Stimulated activated naive CD8-positive, alpha-beta T cell treated with anti-CD3 and anti-CD28 coated beads, Interleukin-15, amount 100 ng/mL, for 72 hours (primary cell): Measurements from ENCODE around the gene RNF167.

ENCODE experiments used
- ATAC-seq: fragments of 150-1000 bp; cut with Tn5 transposase; 2 replicates; pipeline ENCODE4 v1.10.0; 2021; ENCODE audit warnings: mild to moderate bottlenecking, moderate library complexity
- DNase-seq, 2 donors: peaks; one replicate each; pipeline ENCODE4 v3.0.0; 2021 to 2022
- H3K27ac Mint-ChIP-seq, 2 donors: one replicate each; pipeline ENCODE4 v1.8.0; 2022; ENCODE audit warnings: mild to moderate bottlenecking in 2 of 2, mixed read lengths in 2 of 2, moderate library complexity in 2 of 2
- H3K27me3 Mint-ChIP-seq: one replicate; pipeline ENCODE4 v1.8.0; 2022; ENCODE audit warnings: mixed read lengths
- H3K4me1 Mint-ChIP-seq: one replicate; pipeline ENCODE4 v1.8.0; 2022; ENCODE audit warnings: mild to moderate bottlenecking, mixed read lengths
- H3K4me3 Mint-ChIP-seq, 2 donors: one replicate each; pipeline ENCODE4 v1.8.0; 2022; ENCODE audit warnings: mild to moderate bottlenecking in 2 of 2, mixed read lengths in 2 of 2, moderate library complexity in 1 of 2
- H3K9me3 Mint-ChIP-seq, 2 donors: one replicate each; pipeline ENCODE4 v1.8.0; 2022; ENCODE audit warnings: mixed read lengths in 2 of 2

Gene RNF167

GRCh38 chr17:4942760-4943508, 2.9 kb downstream of the RNF167 start:
- H3K9me3 Mint-ChIP-seq: no peaks in the 10 kb centered on the region
- no peak for ATAC-seq
- H3K27ac Mint-ChIP-seq: peak overlapping the region; percentile 77 to 99
- no peaks in the 10 kb centered on the region for H3K27me3 Mint-ChIP-seq
- peaks cover 62% of the 10 kb centered on the region for H3K4me1 Mint-ChIP-seq
- peak overlapping the region; percentile 93 to 94 for H3K4me3 Mint-ChIP-seq
- no peak for DNase-seq

GRCh38 chr17:4944163-4944553, 4.1 kb downstream of the RNF167 start:
- DNase-seq (peak; percentile 56 to 73), ATAC-seq (peak; percentile 31)
- Mint-ChIP-seq H3K9me3 (no peaks in the 10 kb centered on the region), H3K4me3 (peak overlapping the region; percentile 93 to 94), H3K27ac (peak overlapping the region; percentile 93 to 97), H3K27me3 (no peaks in the 10 kb centered on the region), H3K4me1 (peaks cover 50% of the 10 kb centered on the region)

- peak; percentile 49 to 64 for DNase-seq
- Mint-ChIP-seq H3K27ac (peak overlapping the region; percentile 93 to 97), H3K9me3 (no peaks in the 10 kb centered on the region), H3K27me3 (no peaks in the 10 kb centered on the region), H3K4me3 (peak overlapping the region; percentile 93 to 94), H3K4me1 (peaks cover 48% of the 10 kb centered on the region)
- peak; percentile 0 for ATAC-seq
Measured at GRCh38 chr17:4944554-4945175, 4.6 kb downstream of the RNF167 start.

GRCh38 chr17:4945176-4945943, 5.3 kb downstream of the RNF167 start:
- Mint-ChIP-seq H3K27me3 (no peaks in the 10 kb centered on the region), H3K4me3 (peak overlapping the region; percentile 93 to 94), H3K9me3 (no peaks in the 10 kb centered on the region), H3K4me1 (peaks cover 52% of the 10 kb centered on the region), H3K27ac (peak overlapping the region; percentile 93 to 97)
- DNase-seq: peak; percentile 81 to 89
- ATAC-seq: peak; percentile 56

- Mint-ChIP-seq H3K4me1 (peaks cover 57% of the 10 kb centered on the region), H3K9me3 (no peaks in the 10 kb centered on the region), H3K27ac (peak overlapping the region; percentile 93 to 98), H3K27me3 (no peaks in the 10 kb centered on the region), H3K4me3 (peak overlapping the region; percentile 93 to 94)
- ATAC-seq (no peak), DNase-seq (no peak)
Measured at GRCh38 chr17:4945944-4946280, 5.8 kb downstream of the RNF167 start.

GRCh38 chr17:4946312-4946976, 6.4 kb downstream of the RNF167 start:
- Mint-ChIP-seq H3K27ac (peak overlapping the region; percentile 93 to 98), H3K4me1 (peaks cover 60% of the 10 kb centered on the region), H3K4me3 (peak overlapping the region; percentile 93 to 94), H3K27me3 (no peaks in the 10 kb centered on the region), H3K9me3 (no peaks in the 10 kb centered on the region)
- DNase-seq: no peak
- no peak for ATAC-seq

- Mint-ChIP-seq H3K27ac (peak overlapping the region; percentile 93 to 98), H3K27me3 (no peaks in the 10 kb centered on the region), H3K4me1 (peaks cover 60% of the 10 kb centered on the region), H3K9me3 (no peaks in the 10 kb centered on the region), H3K4me3 (peak overlapping the region; percentile 93 to 94)
- no peak for DNase-seq
- ATAC-seq: no peak
Measured at GRCh38 chr17:4947010-4947410, 6.9 kb downstream of the RNF167 start.

GRCh38 chr17:4947411-4948165, 7.5 kb downstream of the RNF167 start:
- peak; percentile 75 to 89 for DNase-seq
- H3K4me1 Mint-ChIP-seq: peaks cover 55% of the 10 kb centered on the region

GRCh38 chr17:4948166-4948930, 8.3 kb downstream of the RNF167 start, which contains the start of gene PFN1:
PFN1 (minus strand) TSS chr17:4948530; CDS start chr17:4948394, 136 bp downstream.
- H3K27ac Mint-ChIP-seq: peak within 1 kb of the TSS; percentile 98 to 99
- DNase-seq (peak; percentile 86 to 88), ATAC-seq (peak; percentile 35)
- no peaks in the 10 kb centered on the region for H3K9me3 Mint-ChIP-seq
- peak within 1 kb of the TSS; percentile 93 to 94 for H3K4me3 Mint-ChIP-seq
- H3K4me1 Mint-ChIP-seq: peaks cover 47% of the 10 kb centered on the region
- H3K27me3 Mint-ChIP-seq: no peaks in the 10 kb centered on the region

More at GRCh38 chr17:4947411-4948165, 7.5 kb downstream of the RNF167 start:
- peak overlapping the region; percentile 98 to 99 for H3K27ac Mint-ChIP-seq
- peak overlapping the region; percentile 93 to 94 for H3K4me3 Mint-ChIP-seq
- no peaks in the 10 kb centered on the region for H3K9me3 Mint-ChIP-seq
- ATAC-seq: peak; percentile 37
- H3K27me3 Mint-ChIP-seq: no peaks in the 10 kb centered on the region

- Mint-ChIP-seq H3K4me3 (peak overlapping the region; percentile 93 to 94), H3K9me3 (no peaks in the 10 kb centered on the region), H3K27ac (peak overlapping the region; percentile 96 to 97), H3K4me1 (peaks cover 42% of the 10 kb centered on the region), H3K27me3 (no peaks in the 10 kb centered on the region)
- DNase-seq: peak in 1 of 2 donors; percentile 87
- ATAC-seq: peak; percentile 53
Measured at GRCh38 chr17:4948931-4949320, 8.9 kb downstream of the RNF167 start.

- Mint-ChIP-seq H3K4me3 (peak overlapping the region; percentile 93 to 94), H3K27ac (peak overlapping the region; percentile 55 to 94), H3K27me3 (no peaks in the 10 kb centered on the region), H3K4me1 (peaks cover 36% of the 10 kb centered on the region), H3K9me3 (no peaks in the 10 kb centered on the region)
- peak; percentile 45 for ATAC-seq
- peak; percentile 84 to 86 for DNase-seq
Measured at GRCh38 chr17:4949321-4950074, 9.4 kb downstream of the RNF167 start.

GRCh38 chr17:4950075-4950745, 10.1 kb downstream of the RNF167 start:
- ATAC-seq (peak; percentile 11), DNase-seq (peak; percentile 51 to 63)
- Mint-ChIP-seq H3K27me3 (no peaks in the 10 kb centered on the region), H3K9me3 (no peaks in the 10 kb centered on the region), H3K4me3 (peak overlapping the region; percentile 93 to 94), H3K4me1 (peaks cover 29% of the 10 kb centered on the region), H3K27ac (peak overlapping the region; percentile 94 to 96)

GRCh38 chr17:4950746-4951204, 10.7 kb downstream of the RNF167 start, which contains the start of gene ENO3:
ENO3 (plus strand) TSS chr17:4951119; CDS start chr17:4951830, 711 bp downstream.
- no peaks in the 10 kb centered on the region for H3K9me3 Mint-ChIP-seq
- peak within 1 kb of the TSS; percentile 94 to 96 for H3K27ac Mint-ChIP-seq
- H3K4me3 Mint-ChIP-seq: peak within 1 kb of the TSS; percentile 93 to 94
- peaks cover 24% of the 10 kb centered on the region for H3K4me1 Mint-ChIP-seq
- ATAC-seq (no peak), DNase-seq (no peak)
- no peaks in the 10 kb centered on the region for H3K27me3 Mint-ChIP-seq
